Fibroblast of skin of scalp (primary cell): ENCODE results near the gene ARHGAP26.
"Not testable (repeated sequence)": the region's sequence is repeated elsewhere in the genome, so short reads cannot be mapped to it uniquely, and the experiment has no call there.

Experiments used
- DNase-seq: peaks from one replicate; pipeline ENCODE4 v3.0.0-alpha.2; 2013

The ARHGAP26 gene

DNA sequence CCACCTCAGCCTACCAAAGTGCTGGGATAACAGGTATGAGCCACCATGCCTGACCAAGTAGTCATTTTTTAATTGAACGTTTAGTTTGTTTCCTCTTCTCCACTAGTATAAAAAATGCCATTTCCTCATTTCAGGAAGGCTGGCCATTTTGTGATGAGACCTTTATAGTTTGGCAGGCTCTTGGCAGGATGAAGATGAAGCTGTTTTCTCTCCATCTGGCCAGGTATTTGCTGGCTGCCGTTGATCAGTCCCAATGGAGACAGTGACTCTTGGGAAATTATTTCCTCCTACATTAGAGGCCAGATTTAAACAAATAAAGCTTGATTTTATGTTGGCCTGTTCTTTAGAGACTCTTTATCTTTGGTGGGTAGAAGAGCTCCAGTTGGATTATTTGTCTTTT is 199.0 kb downstream of the ARHGAP26 start:
- no peak for DNase-seq

DNA sequence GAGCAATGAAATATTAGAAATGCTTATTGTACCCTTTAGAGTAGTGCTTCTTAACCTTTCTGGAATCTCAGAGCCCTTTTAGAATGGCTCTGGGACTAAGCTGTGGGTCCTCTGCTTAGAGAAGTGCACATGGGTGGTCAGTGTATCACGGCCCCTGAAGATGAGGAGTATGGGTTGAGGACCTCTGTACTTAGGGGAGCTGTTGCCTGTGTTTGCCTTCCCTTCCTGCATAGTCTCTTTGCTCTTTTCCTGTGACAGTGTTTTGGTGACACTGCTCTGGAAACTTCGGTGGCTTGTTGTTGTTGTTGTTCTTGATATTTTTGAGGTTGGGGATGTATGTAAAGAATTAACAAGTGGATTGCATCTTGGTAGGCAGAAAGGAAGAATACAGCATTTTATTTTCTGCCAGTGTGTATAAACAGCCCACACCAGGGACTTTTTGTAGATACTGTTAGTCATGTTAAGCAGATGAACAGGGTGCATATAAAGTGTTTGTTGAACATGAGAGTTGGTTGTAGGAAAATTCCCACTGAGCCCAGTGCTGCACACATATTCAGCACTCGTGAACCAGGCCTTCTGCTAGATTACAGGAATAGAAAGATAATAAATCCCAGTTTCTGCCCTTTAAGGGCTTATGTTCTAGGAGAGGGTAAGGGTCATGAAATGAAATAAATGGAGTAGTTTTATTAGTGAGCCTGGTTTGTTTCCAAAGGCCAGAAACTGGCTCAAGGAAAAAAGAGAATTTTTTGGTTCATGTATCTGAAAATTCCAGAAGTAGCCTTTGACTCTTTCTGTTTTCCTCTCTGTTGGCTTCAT is 199.7 kb downstream of the ARHGAP26 start:
- no peak for DNase-seq

DNA sequence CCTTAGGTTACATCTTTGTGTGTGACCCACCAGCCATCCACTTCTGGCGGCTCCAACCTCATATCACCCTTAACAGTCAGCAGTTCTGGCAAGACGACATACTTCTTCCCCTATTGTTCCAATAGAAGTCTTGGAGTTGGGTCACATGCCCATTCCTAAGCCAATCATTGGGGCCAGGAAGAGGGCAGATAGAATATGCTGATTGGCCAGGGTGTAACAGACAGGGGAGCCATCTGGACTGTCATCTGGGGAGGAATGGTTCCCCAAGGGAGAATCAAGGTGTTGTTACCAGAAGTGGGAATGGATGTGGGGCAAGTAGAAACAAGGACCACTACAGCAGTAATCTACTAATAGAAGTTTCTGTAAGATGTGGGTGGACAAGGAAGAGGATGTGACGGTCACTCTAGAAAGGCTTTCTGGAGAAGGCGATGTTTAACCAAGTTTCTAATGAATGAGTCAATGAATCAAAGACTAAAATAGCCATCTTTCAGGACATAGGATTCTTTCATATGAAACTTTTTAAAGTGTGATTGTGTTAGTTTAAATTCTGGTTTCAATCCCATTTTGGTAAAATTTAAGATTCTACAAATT is 200.4 kb downstream of the ARHGAP26 start:
- no peak for DNase-seq

- no peak for DNase-seq
These were observed 201.3 kb downstream of the ARHGAP26 start for GRCh38 chr5:142971303-142972013.

DNA sequence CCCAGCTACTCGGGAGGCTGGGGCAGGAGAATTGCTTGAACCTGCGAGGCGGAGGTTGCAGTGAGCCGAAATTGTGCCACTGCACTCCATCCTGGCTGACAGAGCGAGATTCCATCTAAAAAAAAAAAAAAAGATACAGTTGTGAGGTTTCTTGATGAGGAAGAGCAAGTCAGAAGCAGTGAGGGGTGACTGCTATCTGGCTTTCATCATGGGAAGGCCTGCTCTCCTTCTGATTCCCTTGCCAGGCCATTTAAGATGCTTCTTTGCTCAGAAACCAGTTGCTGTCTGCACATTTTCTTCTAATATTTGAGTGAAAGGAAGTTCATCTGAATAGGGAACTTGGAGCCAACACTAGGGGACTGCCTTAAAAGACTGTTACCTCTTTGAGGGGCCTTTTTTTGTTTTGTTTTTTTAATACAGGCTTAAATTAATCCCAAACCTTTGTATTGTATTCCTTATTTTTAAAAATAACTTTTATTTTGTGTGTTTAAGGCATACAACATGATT is 201.9 kb downstream of the ARHGAP26 start:
- DNase-seq: no peak

DNA sequence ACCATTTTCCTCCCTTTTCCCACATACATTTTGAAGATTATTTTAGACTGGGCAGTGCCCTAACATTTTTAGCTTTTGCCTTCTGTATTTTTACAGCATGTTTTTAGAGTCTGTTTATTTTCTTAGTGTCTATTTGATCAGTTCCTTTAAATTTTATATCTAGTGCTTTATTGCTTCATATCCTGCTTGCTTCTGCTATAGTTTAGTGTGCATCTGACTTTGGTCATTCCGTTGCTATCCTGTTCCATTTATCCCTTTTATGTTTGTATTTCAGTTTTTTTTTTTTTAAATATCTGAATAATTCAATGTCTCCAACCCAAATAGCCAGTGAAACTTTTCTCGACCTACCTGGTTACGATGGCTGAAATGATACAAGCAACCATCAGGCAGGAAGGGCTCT is 203.8 kb downstream of the ARHGAP26 start:
- no peak for DNase-seq

DNA sequence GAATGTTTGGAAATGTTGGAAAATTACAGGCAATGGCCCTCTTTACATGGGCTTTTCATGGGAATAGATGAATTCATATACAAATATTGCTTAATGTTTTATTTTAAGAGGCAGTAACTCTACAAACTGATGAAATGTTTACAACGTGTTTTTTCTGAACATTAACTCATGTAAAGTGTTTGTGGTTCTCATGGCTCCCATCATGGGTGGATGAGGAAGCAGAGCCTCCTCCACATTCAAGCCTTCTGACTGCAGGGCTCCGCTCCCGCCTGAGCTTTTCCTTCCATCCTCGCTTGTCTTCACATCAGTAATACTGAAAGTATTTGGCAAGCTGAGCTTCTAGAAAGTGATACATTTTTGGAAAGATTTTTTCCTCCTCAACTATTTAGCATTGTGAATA is 204.2 kb downstream of the ARHGAP26 start:
- peak; percentile 49 for DNase-seq

GRCh38 chr5:142976861-142977260 is 206.7 kb downstream of the ARHGAP26 start:
- DNase-seq: no peak

DNA sequence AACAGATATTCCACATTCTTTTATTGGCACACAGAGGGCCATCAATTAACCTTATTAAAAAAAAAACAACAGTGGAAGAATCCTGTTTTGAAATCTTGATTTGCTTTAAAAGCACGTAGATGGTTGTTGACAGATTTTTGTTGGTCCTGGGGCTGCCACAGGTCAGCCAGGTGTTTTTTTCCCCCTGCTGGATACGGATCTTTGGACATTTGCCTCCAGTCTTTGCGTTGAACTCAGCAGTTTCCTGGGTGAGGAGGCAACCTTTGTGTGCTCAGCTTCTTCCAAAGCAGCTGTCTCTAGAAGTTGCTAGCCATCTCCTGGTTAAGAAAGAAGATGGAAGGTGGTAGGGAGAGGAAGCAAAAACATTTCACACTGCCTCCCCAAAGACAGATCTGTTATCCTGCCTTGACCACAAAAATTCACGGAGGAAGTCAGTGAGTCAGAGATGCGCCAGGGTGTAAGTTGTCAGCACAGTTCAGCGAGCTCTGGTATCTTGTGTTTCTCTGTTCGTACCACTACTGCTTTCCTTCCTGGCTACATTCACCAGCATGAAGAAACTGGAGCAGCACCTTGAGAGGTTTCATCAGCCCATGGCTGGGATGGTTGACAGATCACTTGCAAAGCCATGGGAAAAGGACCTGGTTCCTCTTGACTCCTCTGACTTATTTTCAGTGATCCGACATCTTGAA is 207.3 kb downstream of the ARHGAP26 start:
- peak; percentile 89 for DNase-seq

GRCh38 chr5:142978252-142978651 is 208.1 kb downstream of the ARHGAP26 start:
- DNase-seq: no peak

- DNase-seq: no peak
These were observed 208.5 kb downstream of the ARHGAP26 start for GRCh38 chr5:142978726-142979125.

GRCh38 chr5:142979636-142980035 is 209.5 kb downstream of the ARHGAP26 start:
- no peak for DNase-seq

GRCh38 chr5:142981475-142981874 is 211.3 kb downstream of the ARHGAP26 start:
- no peak for DNase-seq

- DNase-seq: peak; percentile 47
These were observed 212.0 kb downstream of the ARHGAP26 start for GRCh38 chr5:142981886-142982820.

DNA sequence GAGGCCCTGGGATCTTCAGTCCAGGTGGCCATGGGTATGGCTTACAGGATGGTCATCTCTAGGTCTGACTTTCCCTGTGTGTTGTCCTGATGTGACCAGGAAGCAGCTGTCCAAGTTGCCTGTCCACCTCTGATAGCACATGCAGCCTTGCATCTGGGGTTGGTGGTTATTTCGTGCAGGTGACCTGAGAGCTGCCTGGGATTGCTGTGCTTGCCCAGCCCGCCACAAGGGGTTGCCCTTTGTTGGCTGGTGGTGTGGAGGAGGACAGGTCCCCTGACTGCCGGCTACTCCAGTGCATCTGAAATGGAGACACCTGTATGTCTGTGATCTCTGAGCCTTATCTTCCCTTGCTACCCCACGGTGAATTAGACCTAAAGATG is 212.6 kb downstream of the ARHGAP26 start:
- DNase-seq: no peak

- DNase-seq: no peak
These were observed 213.8 kb downstream of the ARHGAP26 start for GRCh38 chr5:142984011-142984410.

GRCh38 chr5:142984525-142984924 is 214.3 kb downstream of the ARHGAP26 start:
- peak; percentile 44 for DNase-seq

DNA sequence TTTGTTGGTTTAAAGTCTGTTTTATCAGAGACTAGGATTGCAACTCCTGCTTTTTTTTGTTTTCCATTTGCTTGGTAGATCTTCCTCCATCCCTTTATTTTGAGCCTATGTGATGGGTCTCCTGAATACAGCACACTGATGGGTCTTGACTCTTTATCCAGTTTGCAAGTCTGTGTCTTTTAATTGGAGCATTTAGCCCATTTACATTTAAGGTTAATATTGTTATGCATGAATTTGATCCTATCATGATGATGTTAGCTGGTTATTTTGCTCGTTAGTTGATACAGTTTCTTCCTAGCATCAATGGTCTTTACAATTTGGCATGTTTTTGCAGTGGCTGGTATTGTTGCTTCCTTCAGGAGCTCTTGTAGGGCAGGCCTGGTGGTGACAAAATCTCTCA is 219.1 kb downstream of the ARHGAP26 start:
- DNase-seq: not testable (repeated sequence)

- not testable (repeated sequence) for DNase-seq
These were observed 219.9 kb downstream of the ARHGAP26 start for GRCh38 chr5:142990073-142990472.

GRCh38 chr5:142994218-142994617 is 224.0 kb downstream of the ARHGAP26 start:
- DNase-seq: no peak

- not testable (repeated sequence) for DNase-seq
These were observed 225.4 kb downstream of the ARHGAP26 start for GRCh38 chr5:142995621-142996020.

DNA sequence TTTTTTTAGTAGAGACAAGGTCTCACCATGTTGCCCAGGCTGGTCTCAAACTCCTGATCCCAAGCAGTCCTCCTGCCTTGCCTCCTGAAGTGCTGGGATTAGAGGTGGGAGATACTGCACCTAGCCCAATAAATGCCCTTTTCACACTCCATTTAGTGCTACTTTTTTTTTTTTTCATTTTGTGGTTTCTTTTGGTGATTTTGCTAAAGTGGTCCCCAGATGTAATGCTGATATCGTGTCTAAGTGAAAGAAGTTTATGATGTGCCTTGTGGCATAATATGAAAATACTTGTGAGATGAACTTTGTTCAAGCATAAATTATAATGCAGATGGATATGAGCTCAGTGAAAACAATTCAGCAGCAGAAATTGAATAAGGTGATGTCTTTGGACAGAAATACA is 227.4 kb downstream of the ARHGAP26 start:
- no peak for DNase-seq
